Measurements from ENCODE around the gene PVR. TPM values are rescaled to one million over a fixed set of nuclear protein-coding genes. Genes with fewer than 3 reads are reported as not detected.
"Not testable (repeated sequence)": the region's sequence is repeated elsewhere in the genome, so short reads cannot be mapped to it uniquely, and the experiment has no call there.

Gene PVR
- total RNA-seq, 2 experiments from 2014 or later: 2.4 to 7.8 TPM

DNA sequence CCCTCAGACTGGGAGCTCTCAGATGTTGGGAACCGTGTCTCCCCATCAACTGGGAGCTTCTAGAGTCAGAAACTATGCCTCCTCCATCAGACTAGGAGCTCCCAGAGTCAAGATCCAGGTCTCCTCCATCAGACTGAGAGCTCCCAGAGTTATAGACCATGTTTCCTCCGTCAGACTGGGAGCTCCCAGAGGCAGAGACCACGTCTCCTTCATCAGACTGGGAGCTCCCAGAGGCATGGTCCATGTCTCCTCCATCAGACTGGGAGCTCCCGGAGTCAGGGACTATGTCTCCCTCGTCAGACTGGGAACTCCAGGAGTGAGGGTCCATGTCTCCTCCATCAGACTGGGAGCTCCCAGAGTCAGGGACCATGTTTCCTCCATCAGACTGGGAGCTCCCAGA is 65.2 kb downstream of the PVR start:
- Mint-ChIP-seq H3K9me3 (ENCODE audit: low read depth) (no peaks in the 10 kb centered on the region), H3K36me3 (no peaks in the 10 kb centered on the region)
- ATAC-seq: no peak

GRCh38 chr19:44709434-44710266 is 65.9 kb downstream of the PVR start:
- not testable (repeated sequence) for H3K27ac Mint-ChIP-seq; DNase-seq; H3K36me3 Mint-ChIP-seq; ATAC-seq; H3K4me3 Mint-ChIP-seq; H3K4me1 Mint-ChIP-seq; H3K9me3 Mint-ChIP-seq (ENCODE audit: low read depth)
- CTCF ChIA-PET: interaction anchor here (1.2 to 1.6 kb wide), 4 partner anchors 13 to 22 kb away, joined by 3 to 6 read pairs (median 3); no protein-coding TSS in a partner anchor
- H3K27me3 Mint-ChIP-seq: peaks cover 20% of the 10 kb centered on the region

More for the DNA sequence above, 65.2 kb downstream of the PVR start:
- Mint-ChIP-seq H3K4me3 (no peak overlapping the region), H3K27me3 (peaks cover 19% of the 10 kb centered on the region), H3K27ac (no peak overlapping the region), H3K4me1 (peaks cover 8% of the 10 kb centered on the region)
- CTCF ChIA-PET: interaction anchor here (1.2 to 1.6 kb wide), 3 partner anchors 14 to 19 kb away, joined by 3 to 6 read pairs (median 3); no protein-coding TSS in a partner anchor
- DNase-seq: no peak

DNA sequence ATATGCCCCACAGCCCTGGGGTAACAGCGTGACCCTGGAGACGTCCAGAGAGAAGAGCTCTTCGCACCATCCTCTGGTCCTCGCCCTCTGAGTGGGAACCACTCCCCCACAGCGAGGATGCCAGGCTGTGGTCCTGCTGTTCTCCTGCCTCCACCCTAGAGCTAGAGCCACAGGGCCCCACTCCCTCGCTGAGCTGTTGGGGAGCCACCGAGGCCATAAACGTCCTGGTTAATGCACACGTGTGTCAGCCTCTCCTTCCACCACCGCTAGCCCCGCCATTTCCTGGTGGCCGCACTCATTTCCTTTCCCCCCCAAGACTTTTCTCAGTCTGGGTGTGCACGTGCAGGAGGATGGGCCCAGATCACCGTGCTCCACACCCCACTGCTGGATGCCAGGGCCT is 66.8 kb downstream of the PVR start:
- peaks cover 3% of the 10 kb centered on the region for H3K36me3 Mint-ChIP-seq
- no peak for ATAC-seq
- H3K4me1 Mint-ChIP-seq: peaks cover 8% of the 10 kb centered on the region

DNA sequence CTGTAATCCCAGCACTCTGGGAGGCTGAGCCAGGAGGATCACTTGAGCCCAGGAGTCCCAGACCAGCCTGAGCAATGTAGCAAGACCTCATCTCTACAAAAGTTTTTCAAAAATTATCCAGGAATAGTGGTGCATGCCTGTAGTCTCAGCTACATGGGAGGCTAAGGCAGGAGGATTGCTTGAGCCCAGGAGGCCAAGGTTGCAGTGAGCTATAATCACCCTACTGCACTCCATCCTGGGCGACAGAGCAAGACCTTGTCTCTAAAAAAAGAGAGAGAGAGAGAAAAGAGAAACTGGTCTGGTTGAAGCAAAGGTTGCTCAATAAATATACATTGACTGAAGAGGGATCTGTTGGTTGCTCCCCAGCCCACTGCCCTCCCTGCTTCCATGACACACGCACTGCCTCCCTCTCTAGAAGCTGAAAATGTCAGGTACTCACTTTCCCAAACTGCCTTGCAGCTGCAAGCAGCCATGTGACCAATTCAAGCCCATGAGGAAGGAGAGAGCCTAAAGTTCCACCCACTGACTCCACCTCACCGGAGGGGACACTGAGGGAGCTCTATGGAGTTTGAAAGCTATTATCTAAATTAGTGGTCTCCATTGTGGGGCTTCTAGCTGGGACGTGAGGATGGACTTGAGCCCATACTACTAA is 69.3 kb downstream of the PVR start:
- CTCF ChIA-PET: interaction anchor here (0.7 to 4.6 kb wide), 4 partner anchors 10 to 103 kb away, joined by 3 to 34 read pairs (median 6); no protein-coding TSS in a partner anchor
- H3K27ac Mint-ChIP-seq: no peak overlapping the region
- peaks cover 16% of the 10 kb centered on the region for H3K27me3 Mint-ChIP-seq
- H3K4me1 Mint-ChIP-seq: peaks cover 8% of the 10 kb centered on the region
- ATAC-seq (no peak), DNase-seq (no peak)
- H3K4me3 Mint-ChIP-seq: no peak overlapping the region
- H3K9me3 Mint-ChIP-seq (ENCODE audit: low read depth): peaks cover 11% of the 10 kb centered on the region
- H3K36me3 Mint-ChIP-seq: peaks cover 9% of the 10 kb centered on the region

More for the DNA sequence above, 66.8 kb downstream of the PVR start:
- no peak overlapping the region for H3K27ac Mint-ChIP-seq
- DNase-seq: no peak
- no peak overlapping the region for H3K4me3 Mint-ChIP-seq
- CTCF ChIA-PET: interaction anchor here (1.2 kb wide), 1 partner anchor 23 kb away, joined by 3 read pairs; no protein-coding TSS in a partner anchor
- peaks cover 19% of the 10 kb centered on the region for H3K27me3 Mint-ChIP-seq
- H3K9me3 Mint-ChIP-seq (ENCODE audit: low read depth): peaks cover 8% of the 10 kb centered on the region

Small RNA genes within 50 kb of the gene (microRNA-seq; reads per million reads assigned to microRNA genes)
- gene MIR4531: not detected

Other genes with a start within 250 kb of the PVR start
- gene ZNF285, start 242.3 kb upstream of the PVR start, total RNA-seq: 1 to 10 TPM; 1.2 to 1.3 TPM
- gene ZNF229, start 195.4 kb upstream of the PVR start, total RNA-seq: under 1 TPM; 0.41 to 0.61 TPM
- gene ZNF180, start 143.4 kb upstream of the PVR start, total RNA-seq: 10 to 100 TPM in 1 of 2 experiments, 1 to 10 TPM in 1; 9.1 to 12.7 TPM
- not detected for gene CEACAM20, start 114.2 kb upstream of the PVR start, total RNA-seq
- gene IGSF23, start 30.3 kb upstream of the PVR start, total RNA-seq: not detected
- under 1 TPM in 1 of 2 experiments, not detected in 1; 0.63 TPM for gene CEACAM19, start 27.6 kb downstream of the PVR start, total RNA-seq
- gene CEACAM16, start 55.2 kb downstream of the PVR start, total RNA-seq: not detected
- 10 to 100 TPM; 56.3 to 60.3 TPM for gene BCL3, start 104.8 kb downstream of the PVR start, total RNA-seq
- gene CBLC, start 134.0 kb downstream of the PVR start, total RNA-seq: not detected
- not detected for gene BCAM, start 165.2 kb downstream of the PVR start, total RNA-seq
- under 1 TPM; 0.49 to 0.67 TPM for gene NECTIN2, start 202.4 kb downstream of the PVR start, total RNA-seq
- gene TOMM40, start 247.3 kb downstream of the PVR start, total RNA-seq: 100 to 1,000 TPM in 1 of 2 experiments, 10 to 100 TPM in 1; 66.9 to 103 TPM

Measured in activated CD8-positive, alpha-beta memory T cell treated with anti-CD3 and anti-CD28 coated beads, Interleukin-2, amount 10 ng/mL, durations not matched to agents 7 days and 5 days (primary cell).